ENCODE results near the gene ABCC8. TPM values are rescaled to one million over a fixed set of nuclear protein-coding genes. Genes with fewer than 3 reads are reported as not detected.

Gene ABCC8
- total RNA-seq, 1 experiment from 2014 or later: 2.4 TPM

GRCh38 chr11:17423533-17424310 lies 52.9 kb downstream of the ABCC8 start:
- Histone ChIP-seq H4K8ac (replicated peaks; ENCODE audit: insufficient read length, low read depth, low read length) (no peak overlapping the region), H4K91ac (ENCODE audit: insufficient read length, low read depth, low read length) (no peak overlapping the region), H3K14ac (ENCODE audit: insufficient read depth, low read length) (no peak overlapping the region), H3K56ac (ENCODE audit: insufficient read length, low read depth, low read length) (no peak overlapping the region), H2AK5ac (ENCODE audit: insufficient read length, low read length) (no peak overlapping the region), H3K27ac (ENCODE audit: insufficient read length, low read depth, low read length) (no peak overlapping the region), H3K79me2 (ENCODE audit: insufficient read depth, low read length) (no peaks in the 10 kb centered on the region), H2BK12ac (ENCODE audit: insufficient read length, low read depth, low read length) (no peak overlapping the region), H3K4me1 (ENCODE audit: insufficient read depth, low read length) (no peaks in the 10 kb centered on the region; the same call in 1 of the 2 replicates), H2BK120ac (ENCODE audit: low read depth, low read length, poor library complexity, severe bottlenecking) (no peak overlapping the region), H3K4ac (ENCODE audit: low read depth, low read length) (no peak overlapping the region), H2BK5ac (ENCODE audit: insufficient read length, low read length) (no peak overlapping the region), H3K23me2 (ENCODE audit: insufficient read length, low read depth, low read length, poor library complexity, severe bottlenecking) (no peaks in the 10 kb centered on the region), H2AFZ (ENCODE audit: low read length) (no peak overlapping the region), H4K5ac (ENCODE audit: insufficient read length, low read depth, low read length) (no peak overlapping the region), H2BK15ac (ENCODE audit: low read depth, low read length) (no peak overlapping the region), H3K4me2 (ENCODE audit: insufficient read depth, insufficient read length, low read length) (no peak overlapping the region), H3K18ac (ENCODE audit: insufficient read length, low read depth, low read length) (no peak overlapping the region), H2BK20ac (ENCODE audit: low read depth, low read length, poor library complexity, severe bottlenecking) (no peak overlapping the region), H4K20me1 (ENCODE audit: control insufficient read depth, insufficient read depth, insufficient read length) (no peaks in the 10 kb centered on the region), H3T11ph (ENCODE audit: low read length) (no peak overlapping the region), H3K27me3 (ENCODE audit: insufficient read depth, low read length) (no peaks in the 10 kb centered on the region), H3K79me1 (ENCODE audit: insufficient read depth, low read depth, low read length, poor library complexity, severe bottlenecking) (no peaks in the 10 kb centered on the region), H3K9me3 (ENCODE audit: control insufficient read depth, low read depth, low read length) (no peaks in the 10 kb centered on the region), H3K9ac (ENCODE audit: extremely low read depth, insufficient read length, low read length) (no peak overlapping the region), H3K23ac (ENCODE audit: insufficient read length, low read depth, low read length) (no peak overlapping the region)
- no peak overlapping the region for H3K4me3 Mint-ChIP-seq
- no peak for DNase-seq
- no peak overlapping the region for H3K27ac Mint-ChIP-seq
- no CpG with 5 or more reads among the region's 11 CpGs for WGBS (ENCODE audit: extremely low coverage, insufficient read length, low lambda C conversion rate)
- peaks cover 30% of the 10 kb centered on the region for H3K27me3 Mint-ChIP-seq (ENCODE audit: low read depth)
- TF ChIP-seq, protein P1, sequence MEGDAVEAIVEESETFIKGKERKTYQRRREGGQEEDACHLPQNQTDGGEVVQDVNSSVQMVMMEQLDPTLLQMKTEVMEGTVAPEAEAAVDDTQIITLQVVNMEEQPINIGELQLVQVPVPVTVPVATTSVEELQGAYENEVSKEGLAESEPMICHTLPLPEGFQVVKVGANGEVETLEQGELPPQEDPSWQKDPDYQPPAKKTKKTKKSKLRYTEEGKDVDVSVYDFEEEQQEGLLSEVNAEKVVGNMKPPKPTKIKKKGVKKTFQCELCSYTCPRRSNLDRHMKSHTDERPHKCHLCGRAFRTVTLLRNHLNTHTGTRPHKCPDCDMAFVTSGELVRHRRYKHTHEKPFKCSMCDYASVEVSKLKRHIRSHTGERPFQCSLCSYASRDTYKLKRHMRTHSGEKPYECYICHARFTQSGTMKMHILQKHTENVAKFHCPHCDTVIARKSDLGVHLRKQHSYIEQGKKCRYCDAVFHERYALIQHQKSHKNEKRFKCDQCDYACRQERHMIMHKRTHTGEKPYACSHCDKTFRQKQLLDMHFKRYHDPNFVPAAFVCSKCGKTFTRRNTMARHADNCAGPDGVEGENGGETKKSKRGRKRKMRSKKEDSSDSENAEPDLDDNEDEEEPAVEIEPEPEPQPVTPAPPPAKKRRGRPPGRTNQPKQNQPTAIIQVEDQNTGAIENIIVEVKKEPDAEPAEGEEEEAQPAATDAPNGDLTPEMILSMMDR (conservative IDR thresholded peaks at IDR 0.05): no peak
- H3K9me3 Mint-ChIP-seq: no peaks in the 10 kb centered on the region; a peak in 1 of 5 replicates
- peaks cover 16 to 17% of the 10 kb centered on the region in 2 experiments for H3K4me1 Mint-ChIP-seq
- H3K36me3 Mint-ChIP-seq (ENCODE audit: insufficient read depth in 1 of 3, low read depth in 3 of 3): no peaks in the 10 kb centered on the region; a peak in 1 of 7 replicates

All from H9 (cell line).